ENCODE results near the gene PDE6A.

DNA sequence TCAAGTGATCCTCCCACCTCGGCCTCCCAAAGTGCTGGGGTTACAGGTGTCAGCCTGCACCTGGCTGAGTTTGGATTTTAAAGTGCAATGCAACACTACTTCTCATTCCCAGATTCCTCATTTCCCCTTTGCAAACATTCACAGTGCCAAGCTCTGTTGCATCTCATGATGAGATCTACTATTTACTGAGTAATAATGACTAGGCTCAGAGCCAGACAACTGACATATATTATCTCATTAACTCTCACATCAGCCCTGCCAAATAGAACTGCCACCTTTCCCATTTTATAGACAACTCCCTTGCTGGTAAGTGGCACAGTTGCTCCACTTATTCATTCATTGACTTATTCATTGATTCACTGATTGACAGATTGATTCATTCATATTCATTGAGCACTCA lies 7.0 kb downstream of the PDE6A start:
- TF ChIP-seq, protein P1, sequence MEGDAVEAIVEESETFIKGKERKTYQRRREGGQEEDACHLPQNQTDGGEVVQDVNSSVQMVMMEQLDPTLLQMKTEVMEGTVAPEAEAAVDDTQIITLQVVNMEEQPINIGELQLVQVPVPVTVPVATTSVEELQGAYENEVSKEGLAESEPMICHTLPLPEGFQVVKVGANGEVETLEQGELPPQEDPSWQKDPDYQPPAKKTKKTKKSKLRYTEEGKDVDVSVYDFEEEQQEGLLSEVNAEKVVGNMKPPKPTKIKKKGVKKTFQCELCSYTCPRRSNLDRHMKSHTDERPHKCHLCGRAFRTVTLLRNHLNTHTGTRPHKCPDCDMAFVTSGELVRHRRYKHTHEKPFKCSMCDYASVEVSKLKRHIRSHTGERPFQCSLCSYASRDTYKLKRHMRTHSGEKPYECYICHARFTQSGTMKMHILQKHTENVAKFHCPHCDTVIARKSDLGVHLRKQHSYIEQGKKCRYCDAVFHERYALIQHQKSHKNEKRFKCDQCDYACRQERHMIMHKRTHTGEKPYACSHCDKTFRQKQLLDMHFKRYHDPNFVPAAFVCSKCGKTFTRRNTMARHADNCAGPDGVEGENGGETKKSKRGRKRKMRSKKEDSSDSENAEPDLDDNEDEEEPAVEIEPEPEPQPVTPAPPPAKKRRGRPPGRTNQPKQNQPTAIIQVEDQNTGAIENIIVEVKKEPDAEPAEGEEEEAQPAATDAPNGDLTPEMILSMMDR (IDR thresholded peaks at IDR 0.05; ENCODE audit: low read depth, low read length, poor library complexity, severe bottlenecking), result no peak
- TF ChIP-seq EZH2phosphoT487 (IDR thresholded peaks at IDR 0.05; ENCODE audit: borderline replicate concordance, low read length), result no peak

Measured in DOHH2 (cell line).